ENCODE results near the gene DDX50.

Gene DDX50

GRCh38 chr10:68950598-68950997 is 49.5 kb downstream of the DDX50 start:
- Histone ChIP-seq H3K9ac (ENCODE audit: low read depth, low read length, poor library complexity, severe bottlenecking) (no peak overlapping the region), H3K36me3 (ENCODE audit: insufficient read depth, low read length) (peaks cover 40% of the 10 kb centered on the region), H4K20me1 (ENCODE audit: insufficient read depth, low read length, poor library complexity, severe bottlenecking) (no peaks in the 10 kb centered on the region), H3K4me2 (ENCODE audit: low read depth, low read length, poor library complexity, severe bottlenecking) (no peak overlapping the region), H3F3A (ENCODE audit: low read depth) (no peaks in the 10 kb centered on the region), H3K27me3 (ENCODE audit: insufficient read depth, low read length, poor library complexity, severe bottlenecking) (no peaks in the 10 kb centered on the region), H3K9me3 (ENCODE audit: insufficient read depth, low read depth, low read length) (no peaks in the 10 kb centered on the region), H3K79me2 (ENCODE audit: insufficient read depth, low read length) (peaks cover 8% of the 10 kb centered on the region; the same call in 1 of the 2 replicates), H3K4me1 (ENCODE audit: insufficient read depth, low read length, poor library complexity, severe bottlenecking) (peaks cover 4% of the 10 kb centered on the region), H3K9me2 (replicated peaks; ENCODE audit: low read depth, low read length) (no peaks in the 10 kb centered on the region), H2AFZ (ENCODE audit: low read length) (no peak overlapping the region), H3K4me3 (ENCODE audit: low read length, poor library complexity, severe bottlenecking) (no peak overlapping the region)
- TF ChIP-seq EZH2phosphoT487 (IDR thresholded peaks at IDR 0.05; ENCODE audit: borderline replicate concordance) (no peak), CTCF (conservative IDR thresholded peaks at IDR 0.05; ENCODE audit: low read length) (no peak)

GRCh38 chr10:68954904-68955303 is 53.8 kb downstream of the DDX50 start:
- Histone ChIP-seq H3K36me3 (ENCODE audit: insufficient read depth, low read length) (peaks cover 6% of the 10 kb centered on the region; the same call in 1 of the 2 replicates), H3K9me2 (replicated peaks; ENCODE audit: low read depth, low read length) (no peaks in the 10 kb centered on the region), H3K79me2 (ENCODE audit: insufficient read depth, low read length) (peaks cover 47% of the 10 kb centered on the region), H3K9ac (ENCODE audit: low read depth, low read length, poor library complexity, severe bottlenecking) (peak overlapping the region; percentile 95), H4K20me1 (ENCODE audit: insufficient read depth, low read length, poor library complexity, severe bottlenecking) (peaks cover 33% of the 10 kb centered on the region), H2AFZ (ENCODE audit: low read length) (no peak overlapping the region), H3K4me3 (ENCODE audit: low read length, poor library complexity, severe bottlenecking) (peak overlapping the region; percentile 95), H3K4me1 (ENCODE audit: insufficient read depth, low read length, poor library complexity, severe bottlenecking) (peaks cover 27% of the 10 kb centered on the region), H3K27me3 (ENCODE audit: insufficient read depth, low read length, poor library complexity, severe bottlenecking) (no peaks in the 10 kb centered on the region), H3F3A (ENCODE audit: low read depth) (no peaks in the 10 kb centered on the region), H3K4me2 (ENCODE audit: low read depth, low read length, poor library complexity, severe bottlenecking) (peak overlapping the region; percentile 89), H3K9me3 (ENCODE audit: insufficient read depth, low read depth, low read length) (no peaks in the 10 kb centered on the region)
- TF ChIP-seq EZH2phosphoT487 (IDR thresholded peaks at IDR 0.05; ENCODE audit: borderline replicate concordance) (no peak), CTCF (conservative IDR thresholded peaks at IDR 0.05; ENCODE audit: low read length) (no peak)

GRCh38 chr10:68955355-68955831 is 54.3 kb downstream of the DDX50 start:
- peaks cover 1% of the 10 kb centered on the region; the same call in 1 of the 2 replicates for H3K36me3 ChIP-seq (ENCODE audit: insufficient read depth, low read length)
- H3K4me3 ChIP-seq (ENCODE audit: low read length, poor library complexity, severe bottlenecking): peak overlapping the region; percentile 95
- H3K4me1 ChIP-seq (ENCODE audit: insufficient read depth, low read length, poor library complexity, severe bottlenecking): peaks cover 29% of the 10 kb centered on the region
- no peaks in the 10 kb centered on the region for H3K9me3 ChIP-seq (ENCODE audit: insufficient read depth, low read depth, low read length)
- peak overlapping the region; percentile 95 for H3K9ac ChIP-seq (ENCODE audit: low read depth, low read length, poor library complexity, severe bottlenecking)
- peaks cover 52% of the 10 kb centered on the region for H3K79me2 ChIP-seq (ENCODE audit: insufficient read depth, low read length)
- peak overlapping the region; percentile 94 for H2AFZ ChIP-seq (ENCODE audit: low read length)
- no peaks in the 10 kb centered on the region for H3K9me2 ChIP-seq (replicated peaks; ENCODE audit: low read depth, low read length)
- TF ChIP-seq EZH2phosphoT487 (IDR thresholded peaks at IDR 0.05; ENCODE audit: borderline replicate concordance) (no peak), CTCF (conservative IDR thresholded peaks at IDR 0.05; ENCODE audit: low read length) (no peak)
- no peaks in the 10 kb centered on the region for H3K27me3 ChIP-seq (ENCODE audit: insufficient read depth, low read length, poor library complexity, severe bottlenecking)
- H3F3A ChIP-seq (ENCODE audit: low read depth): no peaks in the 10 kb centered on the region
- H3K4me2 ChIP-seq (ENCODE audit: low read depth, low read length, poor library complexity, severe bottlenecking): peak overlapping the region; percentile 89
- H4K20me1 ChIP-seq (ENCODE audit: insufficient read depth, low read length, poor library complexity, severe bottlenecking): peaks cover 36% of the 10 kb centered on the region

All from Loucy (cell line).